Mesodermal cell (in vitro differentiated cells): Measurements from ENCODE around the gene LDAH.

Experiments used
- H3K27ac ChIP-seq: 2 replicates; pipeline ENCODE4 v1.7.0; 2013; ENCODE audit warnings: mild to moderate bottlenecking, low read depth, low read length, moderate library complexity; ENCODE audit not compliant: severe bottlenecking
- H3K36me3 ChIP-seq: 2 replicates; pipeline ENCODE4 v1.7.1; 2013; ENCODE audit warnings: mild to moderate bottlenecking, low read length, moderate library complexity; ENCODE audit not compliant: control insufficient read depth, insufficient read depth
- H3K4me1 ChIP-seq: one replicate; pipeline ENCODE4 v1.7.1; 2013; ENCODE audit warnings: mild to moderate bottlenecking, low read length; ENCODE audit not compliant: insufficient read depth, control insufficient read depth, poor library complexity, severe bottlenecking
- H3K4me3 ChIP-seq: 2 replicates; pipeline ENCODE4 v1.7.0; 2013; ENCODE audit warnings: low read length, control low read depth, mild to moderate bottlenecking; ENCODE audit not compliant: insufficient read depth, poor library complexity, severe bottlenecking; ENCODE audit errors: extremely low read depth
- H3K9me3 ChIP-seq: 2 replicates; pipeline ENCODE4 v1.7.1; 2013; ENCODE audit warnings: mild to moderate bottlenecking, low read length, moderate library complexity; ENCODE audit not compliant: control insufficient read depth
- WGBS, 2 experiments: methylation state at CpG; one replicate each; pipeline ENCODE4 v1.1.5; 2013; ENCODE audit warnings: missing lambda C conversion rate in 2 of 2; ENCODE audit not compliant: insufficient coverage in 2 of 2; 5-methylcytosine and 5-hydroxymethylcytosine counted together

LDAH gene

GRCh38 chr2:20673686-20674308, 149.1 kb downstream of the LDAH start:
- no peaks in the 10 kb centered on the region for H3K36me3 ChIP-seq
- WGBS, 2 experiments = 64 to 86% methylated on average over 2 to 3 of the region's 5 CpGs
- H3K4me1 ChIP-seq = peaks cover 6% of the 10 kb centered on the region
- no peak overlapping the region for H3K4me3 ChIP-seq
- H3K27ac ChIP-seq = no peak overlapping the region
- H3K9me3 ChIP-seq = no peaks in the 10 kb centered on the region

DNA sequence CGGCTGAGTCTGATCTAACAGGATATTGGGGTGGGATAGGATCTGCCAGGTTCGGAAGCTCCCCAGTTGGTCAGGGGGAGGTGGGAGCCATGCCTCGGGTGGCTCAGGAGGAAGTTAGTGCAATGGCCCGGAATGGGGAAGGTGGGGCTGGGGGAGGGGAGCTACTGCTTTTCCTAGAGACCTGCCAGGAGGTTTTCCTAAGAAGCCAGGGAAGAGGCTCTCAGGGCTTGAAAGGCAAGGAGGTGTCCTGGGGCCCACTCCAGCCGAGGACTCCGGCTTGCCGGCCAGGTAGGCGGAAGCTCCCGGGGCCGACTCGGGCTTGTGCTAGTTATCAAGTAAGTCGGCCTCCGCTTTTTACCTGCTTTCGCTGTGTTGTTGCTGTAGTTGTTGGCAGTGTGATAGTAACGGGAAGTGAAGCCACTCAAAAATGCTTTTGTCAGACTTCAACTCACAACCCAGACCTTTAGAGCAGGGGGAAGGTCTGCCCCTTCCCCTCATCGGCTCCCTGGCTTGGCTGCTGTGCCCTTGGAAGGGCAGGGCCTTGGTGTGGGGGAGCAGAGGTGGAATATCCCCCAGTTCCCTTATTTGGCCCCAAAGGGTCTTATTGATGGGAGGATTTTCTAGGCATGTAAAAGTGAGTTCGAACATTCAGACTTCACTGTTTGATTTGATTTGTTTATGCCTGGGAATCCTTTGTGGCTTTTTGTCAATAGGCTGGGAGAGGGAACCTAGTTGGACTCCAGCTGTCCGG, 150.5 kb downstream of the LDAH start:
- 5 to 15% methylated on average over 6 to 15 of the region's 18 CpGs for WGBS, 2 experiments

GRCh38 chr2:20671736-20672080, 151.2 kb downstream of the LDAH start:
- WGBS, 2 experiments = 2 to 5% methylated on average over 4 to 8 of the region's 13 CpGs

More for the DNA sequence above, 150.5 kb downstream of the LDAH start:
- Histone ChIP-seq H3K4me3 (no peak overlapping the region), H3K36me3 (no peaks in the 10 kb centered on the region), H3K27ac (no peak overlapping the region), H3K4me1 (peaks cover 6% of the 10 kb centered on the region), H3K9me3 (no peaks in the 10 kb centered on the region)

DNA sequence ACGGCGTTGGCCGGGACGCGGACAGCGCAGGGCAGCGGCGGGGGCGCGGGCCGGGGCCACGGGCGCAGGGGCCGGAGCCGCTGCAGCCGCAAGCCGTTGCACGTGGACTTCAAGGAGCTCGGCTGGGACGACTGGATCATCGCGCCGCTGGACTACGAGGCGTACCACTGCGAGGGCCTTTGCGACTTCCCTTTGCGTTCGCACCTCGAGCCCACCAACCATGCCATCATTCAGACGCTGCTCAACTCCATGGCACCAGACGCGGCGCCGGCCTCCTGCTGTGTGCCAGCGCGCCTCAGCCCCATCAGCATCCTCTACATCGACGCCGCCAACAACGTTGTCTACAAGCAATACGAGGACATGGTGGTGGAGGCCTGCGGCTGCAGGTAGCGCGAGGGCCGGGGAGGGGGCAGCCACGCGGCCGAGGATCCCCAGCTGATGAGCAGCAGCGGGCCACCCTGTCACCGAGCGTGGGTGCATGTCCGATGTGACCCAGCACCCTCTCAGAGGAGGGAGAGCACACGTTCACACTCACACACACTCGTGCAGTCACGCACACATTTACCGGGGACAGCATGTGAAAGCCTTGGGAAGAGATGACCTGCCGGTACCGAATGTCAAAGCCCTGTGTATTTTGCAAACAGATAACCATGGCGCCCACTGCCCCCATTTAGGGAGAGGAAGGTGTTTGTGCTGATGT, 151.7 kb downstream of the LDAH start:
- Histone ChIP-seq H3K9me3 (no peaks in the 10 kb centered on the region), H3K4me3 (no peak overlapping the region), H3K4me1 (peaks cover 6% of the 10 kb centered on the region), H3K27ac (no peak overlapping the region), H3K36me3 (no peaks in the 10 kb centered on the region)
- 4 to 5% methylated on average over 52 of the region's 60 CpGs for WGBS, 2 experiments

More at GRCh38 chr2:20671736-20672080, 151.2 kb downstream of the LDAH start:
- no peaks in the 10 kb centered on the region for H3K36me3 ChIP-seq
- H3K4me1 ChIP-seq = peaks cover 6% of the 10 kb centered on the region
- H3K4me3 ChIP-seq = no peak overlapping the region
- H3K27ac ChIP-seq = no peak overlapping the region
- no peaks in the 10 kb centered on the region for H3K9me3 ChIP-seq

DNA sequence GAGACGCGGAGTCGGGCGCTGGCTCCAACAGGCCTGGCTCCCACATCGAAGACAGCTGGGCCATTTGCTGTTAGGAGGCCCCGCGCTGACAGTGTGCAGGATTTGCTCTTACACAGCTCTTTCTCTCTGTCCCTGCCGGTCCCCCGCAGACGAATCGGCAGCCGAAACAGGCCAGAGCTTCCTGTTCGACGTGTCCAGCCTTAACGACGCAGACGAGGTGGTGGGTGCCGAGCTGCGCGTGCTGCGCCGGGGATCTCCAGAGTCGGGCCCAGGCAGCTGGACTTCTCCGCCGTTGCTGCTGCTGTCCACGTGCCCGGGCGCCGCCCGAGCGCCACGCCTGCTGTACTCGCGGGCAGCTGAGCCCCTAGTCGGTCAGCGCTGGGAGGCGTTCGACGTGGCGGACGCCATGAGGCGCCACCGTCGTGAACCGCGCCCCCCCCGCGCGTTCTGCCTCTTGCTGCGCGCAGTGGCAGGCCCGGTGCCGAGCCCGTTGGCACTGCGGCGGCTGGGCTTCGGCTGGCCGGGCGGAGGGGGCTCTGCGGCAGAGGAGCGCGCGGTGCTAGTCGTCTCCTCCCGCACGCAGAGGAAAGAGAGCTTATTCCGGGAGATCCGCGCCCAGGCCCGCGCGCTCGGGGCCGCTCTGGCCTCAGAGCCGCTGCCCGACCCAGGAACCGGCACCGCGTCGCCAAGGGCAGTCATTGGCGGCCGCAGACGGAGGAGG, 152.4 kb downstream of the LDAH start:
- no peaks in the 10 kb centered on the region for H3K9me3 ChIP-seq
- H3K4me3 ChIP-seq = no peak overlapping the region
- WGBS, 2 experiments = 8 to 11% methylated on average over 71 of the region's 83 CpGs
- H3K36me3 ChIP-seq = no peaks in the 10 kb centered on the region
- H3K4me1 ChIP-seq = peaks cover 6% of the 10 kb centered on the region
- no peak overlapping the region for H3K27ac ChIP-seq

DNA sequence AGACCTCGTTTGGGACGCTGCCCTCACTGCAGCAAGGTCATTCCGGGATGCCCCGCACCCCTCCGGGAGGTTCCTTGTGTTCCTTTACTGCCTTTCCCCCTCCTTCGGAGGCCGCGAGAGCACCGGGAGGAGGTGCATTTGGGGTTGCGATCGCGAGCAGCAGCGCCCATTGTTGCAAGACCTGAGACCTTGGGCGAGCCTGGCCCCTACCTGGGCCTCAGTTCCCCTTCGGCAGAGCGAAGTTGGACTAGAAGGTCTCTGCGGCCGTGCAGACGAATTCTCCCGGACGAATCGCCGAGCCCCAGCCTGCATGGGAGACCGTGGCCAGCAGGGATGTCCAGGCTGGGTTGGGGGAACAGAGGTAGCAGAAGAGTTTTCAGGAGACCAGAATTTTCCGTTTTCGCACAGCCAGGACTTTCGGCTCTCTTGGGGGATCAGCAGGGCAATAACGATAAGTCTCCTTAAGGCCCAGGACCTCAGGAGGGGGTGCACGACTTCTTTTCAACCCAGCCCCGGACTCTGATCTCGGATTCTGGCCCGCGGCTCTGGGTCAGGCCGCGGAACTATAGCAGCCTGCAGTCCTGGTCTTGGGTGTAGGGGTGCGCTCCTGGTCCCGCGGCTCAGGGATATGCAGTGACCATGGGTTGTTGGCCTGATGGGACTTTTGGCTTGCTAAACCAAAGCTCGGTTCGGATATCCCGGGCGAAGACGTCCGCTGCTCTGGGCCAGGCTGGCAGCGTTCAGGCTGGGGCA, 153.2 kb downstream of the LDAH start:
- Histone ChIP-seq H3K27ac (no peak overlapping the region), H3K4me3 (no peak overlapping the region), H3K9me3 (no peaks in the 10 kb centered on the region), H3K36me3 (no peaks in the 10 kb centered on the region), H3K4me1 (peaks cover 6% of the 10 kb centered on the region)
- WGBS, 2 experiments = 8 to 9% methylated on average over 41 to 42 of the region's 45 CpGs

DNA sequence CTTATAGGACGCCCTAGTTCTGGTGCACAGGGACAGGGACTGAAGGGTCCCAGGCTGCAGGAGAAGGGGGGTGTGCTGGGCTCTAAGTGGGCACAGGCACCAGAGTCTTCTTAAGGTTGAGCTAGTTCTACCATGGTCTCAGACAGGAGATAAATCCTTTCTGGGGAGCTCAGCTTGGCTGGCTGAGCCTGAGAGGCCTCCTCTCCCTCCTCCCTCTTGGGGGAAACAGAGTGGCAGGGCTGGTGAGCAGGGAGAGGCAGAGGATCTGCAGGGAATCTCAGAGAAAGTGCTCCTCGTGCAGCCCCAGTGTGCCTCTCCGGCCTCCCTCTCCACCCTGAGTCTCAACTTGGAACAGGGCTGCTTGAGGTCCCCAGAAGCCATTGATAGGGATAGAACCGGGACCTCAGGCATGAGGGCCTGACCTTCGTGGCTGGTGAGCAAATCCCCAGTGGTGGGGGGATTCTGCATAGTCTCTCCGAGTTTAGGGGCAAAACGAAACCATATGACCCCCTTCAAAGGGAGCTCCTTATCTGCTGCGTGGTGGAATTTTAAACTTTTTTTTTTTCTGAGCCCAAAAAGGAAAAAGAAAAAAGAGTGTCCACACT, 153.9 kb downstream of the LDAH start:
- H3K4me3 ChIP-seq = no peak overlapping the region
- no peaks in the 10 kb centered on the region for H3K9me3 ChIP-seq
- peaks cover 6% of the 10 kb centered on the region for H3K4me1 ChIP-seq
- WGBS, 2 experiments = 21 to 54% methylated on average over 2 to 5 of the region's 8 CpGs
- no peak overlapping the region for H3K27ac ChIP-seq
- H3K36me3 ChIP-seq = no peaks in the 10 kb centered on the region

GRCh38 chr2:20668451-20668850, 154.4 kb downstream of the LDAH start:
- H3K4me1 ChIP-seq = peaks cover 6% of the 10 kb centered on the region
- H3K36me3 ChIP-seq = no peaks in the 10 kb centered on the region
- no peak overlapping the region for H3K4me3 ChIP-seq
- no peak overlapping the region for H3K27ac ChIP-seq
- H3K9me3 ChIP-seq = no peaks in the 10 kb centered on the region
- WGBS, 2 experiments = 59 to 71% methylated on average over 6 of the region's 6 CpGs

DNA sequence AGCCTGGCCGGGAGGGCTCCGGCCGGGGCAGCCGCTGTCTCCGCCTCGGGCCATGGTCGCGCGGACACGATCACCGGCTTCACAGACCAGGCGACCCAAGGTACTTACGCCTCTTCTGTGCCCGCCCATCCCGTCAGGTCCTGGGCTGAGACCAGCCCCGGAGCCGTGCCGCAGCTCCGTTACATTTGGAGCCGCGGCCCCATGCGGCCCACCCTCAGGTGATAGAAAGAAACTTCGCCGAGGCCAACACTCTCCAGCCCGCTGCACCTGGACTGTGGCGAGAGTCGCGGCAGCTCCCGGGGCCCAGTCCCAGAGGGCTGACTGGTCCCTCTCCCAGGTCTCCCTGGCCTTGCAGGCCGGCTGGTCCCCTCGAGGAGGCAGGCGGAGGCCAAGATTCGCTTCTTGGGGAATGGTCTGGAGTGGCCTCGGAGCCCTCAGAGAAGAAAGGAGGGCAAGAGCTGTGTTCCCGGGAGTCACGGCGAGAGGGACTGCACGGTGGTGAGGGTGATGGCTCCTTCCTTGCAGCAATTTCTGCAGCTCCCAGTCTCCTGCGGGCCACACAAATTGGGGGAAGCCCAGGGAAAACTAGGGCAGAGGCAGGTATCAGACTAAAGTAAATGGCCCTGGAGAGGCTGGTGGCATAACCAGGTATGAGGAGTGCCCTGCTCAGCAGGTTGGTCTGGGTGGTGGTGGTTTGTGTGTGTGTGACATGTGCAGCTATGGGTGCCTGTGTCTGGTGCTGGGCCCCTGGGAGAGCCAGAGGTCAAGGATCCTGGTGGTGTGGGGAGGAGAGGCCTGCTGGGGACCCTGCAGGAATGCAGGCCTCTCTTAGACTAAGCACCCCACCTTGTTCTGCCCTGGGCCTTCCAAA, 155.1 kb downstream of the LDAH start:
- Histone ChIP-seq H3K36me3 (no peaks in the 10 kb centered on the region), H3K4me1 (peaks cover 6% of the 10 kb centered on the region), H3K9me3 (no peaks in the 10 kb centered on the region), H3K4me3 (peak overlapping the region; percentile 20), H3K27ac (no peak overlapping the region)
- WGBS, 2 experiments = 5% methylated on average over 35 to 38 of the region's 39 CpGs
